GM23338 (cell line): ENCODE results near the gene GGA1.

Experiments
- CREB1 ChIP-seq: fragments of 250-450 bp; sonication (Bioruptor Pico); IDR thresholded peaks from 2 replicates; pipeline ENCODE4 v1.5.0; 2020; ENCODE audit warnings: low read depth, mild to moderate bottlenecking, moderate library complexity
- CTCF ChIP-seq, 2 experiments: fragments of 200-600 bp in 1 of 2; sonication (generic) in 1 of 2; conservative IDR thresholded peaks; 2 replicates each; pipeline versions ENCODE4 v1.5.1 to v1.6.1; 2016 to 2017; ENCODE audit warnings: antibody characterized with exemption in 2 of 2, low read depth in 2 of 2, mild to moderate bottlenecking in 2 of 2, moderate library complexity in 1 of 2
- ETS1 ChIP-seq: IDR thresholded peaks from 2 replicates; pipeline ENCODE4 v1.6.1; 2016; ENCODE audit warnings: antibody characterized with exemption
- EZH2 ChIP-seq: fragments of 200-600 bp; sonication (generic); IDR thresholded peaks from one replicate; pipeline ENCODE4 v1.8.0; 2017; ENCODE audit warnings: antibody characterized with exemption, mild to moderate bottlenecking, low read depth; ENCODE audit not compliant: unreplicated experiment
- EZH2phosphoT487 ChIP-seq: fragments of 200-600 bp; sonication (generic); IDR thresholded peaks from one replicate; pipeline ENCODE4 v1.8.1; 2018; ENCODE audit warnings: antibody characterized with exemption; ENCODE audit not compliant: unreplicated experiment
- JUNB ChIP-seq: IDR thresholded peaks from one replicate; pipeline ENCODE4 v1.6.1; 2016; ENCODE audit warnings: antibody characterized with exemption; ENCODE audit not compliant: unreplicated experiment
- NANOG ChIP-seq: IDR thresholded peaks from 2 replicates; pipeline ENCODE4 v1.6.1; 2016; ENCODE audit warnings: antibody characterized with exemption, borderline replicate concordance
- POLR2AphosphoS5 ChIP-seq: IDR thresholded peaks from 2 replicates; pipeline ENCODE4 v1.6.1; 2016; ENCODE audit warnings: antibody characterized with exemption, low read depth
- REST ChIP-seq: IDR thresholded peaks from one replicate; pipeline ENCODE4 v1.6.1; 2018; ENCODE audit warnings: antibody characterized with exemption; ENCODE audit not compliant: unreplicated experiment
- STAT1 ChIP-seq: IDR thresholded peaks from one replicate; pipeline ENCODE4 v1.6.1; 2016; ENCODE audit warnings: antibody characterized with exemption; ENCODE audit not compliant: unreplicated experiment
- ZNF114 ChIP-seq: fragments of 250-450 bp; sonication (Bioruptor Pico); IDR thresholded peaks from 2 replicates; pipeline ENCODE4 v1.5.0; 2020; ENCODE audit warnings: mild to moderate bottlenecking, moderate library complexity
- ZNF331 ChIP-seq: fragments of 250-450 bp; sonication (Bioruptor Pico); IDR thresholded peaks from 2 replicates; pipeline ENCODE4 v1.5.0; 2020; ENCODE audit warnings: low read depth, mild to moderate bottlenecking, moderate library complexity
- ZNF462 ChIP-seq: fragments of 250-450 bp; sonication (Bioruptor Pico); IDR thresholded peaks from 2 replicates; pipeline ENCODE4 v1.5.0; 2020; ENCODE audit warnings: mild to moderate bottlenecking, moderate library complexity

GRCh38 chr22:37665487-37665886, 56.9 kb downstream of the GGA1 start:
- no peak for TF ChIP-seq POLR2AphosphoS5
- no peak for TF ChIP-seq JUNB
- no peak for TF ChIP-seq CTCF (conservative IDR thresholded peaks at IDR 0.05; ENCODE audit: low read depth in 2 of 2)
- TF ChIP-seq EZH2: no peak
- TF ChIP-seq REST: no peak
- TF ChIP-seq ETS1: no peak
- no peak for TF ChIP-seq EZH2phosphoT487
- TF ChIP-seq CREB1 (CRISPR knock-in tag): no peak
- TF ChIP-seq ZNF331 (CRISPR knock-in tag): no peak
- TF ChIP-seq ZNF114 (CRISPR knock-in tag): no peak
- no peak for TF ChIP-seq NANOG
- no peak for TF ChIP-seq ZNF462
- no peak for TF ChIP-seq STAT1
